Testis (tissue), 2 donors: ENCODE data around the gene RCOR1.

Source experiments
- POLR2A ChIP-seq: fragments of 450-650 bp; IDR thresholded peaks from one replicate; pipeline ENCODE4 v1.6.1; 2017; ENCODE audit warnings: antibody characterized with exemption, mild to moderate bottlenecking, moderate library complexity
- TF ChIP-seq, protein P1 (sequence below), 3 experiments: fragments of 450-650 bp in 2 of 3; fragments of 200-600 bp in 1 of 3; sonication (generic) in 1 of 3; IDR thresholded peaks; one replicate each; pipeline ENCODE4 v1.5.1; 2016 to 2019; ENCODE audit warnings: antibody characterized with exemption in 3 of 3, mild to moderate bottlenecking in 2 of 3, moderate library complexity in 1 of 3

DNA sequence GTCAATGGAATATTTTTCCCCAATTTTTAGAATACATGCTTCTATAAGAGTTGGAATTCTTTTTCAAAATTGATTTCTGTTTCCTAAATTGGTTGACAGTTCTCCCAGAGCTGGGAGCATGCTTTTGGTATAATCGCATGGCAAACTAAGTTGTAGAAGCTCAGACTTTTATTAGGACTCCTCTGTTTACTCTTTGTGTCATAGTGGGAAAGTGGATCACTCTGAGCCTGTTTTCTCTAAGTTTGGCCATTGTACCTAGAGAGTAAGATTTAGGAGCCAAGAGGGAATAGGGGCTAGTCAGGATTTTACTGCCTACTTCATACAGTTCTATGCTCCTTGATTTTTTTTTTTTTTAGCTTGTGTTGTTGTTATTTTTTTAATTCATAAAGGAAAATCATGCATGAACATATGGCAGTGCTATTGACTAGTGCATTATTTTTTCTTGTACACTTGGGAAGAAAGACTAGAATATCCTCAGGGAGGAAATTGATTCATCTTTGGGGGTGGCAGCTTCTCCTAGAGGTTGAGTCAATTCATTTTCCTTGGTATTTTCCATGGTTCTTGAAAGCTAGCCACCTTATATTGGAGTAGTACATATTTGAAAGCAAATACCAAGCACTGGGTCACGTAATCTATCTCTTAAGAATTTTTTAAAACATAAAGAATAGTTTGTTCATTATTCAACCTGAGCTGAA lies 107.1 kb downstream of the RCOR1 start:
- TF ChIP-seq, protein P1, sequence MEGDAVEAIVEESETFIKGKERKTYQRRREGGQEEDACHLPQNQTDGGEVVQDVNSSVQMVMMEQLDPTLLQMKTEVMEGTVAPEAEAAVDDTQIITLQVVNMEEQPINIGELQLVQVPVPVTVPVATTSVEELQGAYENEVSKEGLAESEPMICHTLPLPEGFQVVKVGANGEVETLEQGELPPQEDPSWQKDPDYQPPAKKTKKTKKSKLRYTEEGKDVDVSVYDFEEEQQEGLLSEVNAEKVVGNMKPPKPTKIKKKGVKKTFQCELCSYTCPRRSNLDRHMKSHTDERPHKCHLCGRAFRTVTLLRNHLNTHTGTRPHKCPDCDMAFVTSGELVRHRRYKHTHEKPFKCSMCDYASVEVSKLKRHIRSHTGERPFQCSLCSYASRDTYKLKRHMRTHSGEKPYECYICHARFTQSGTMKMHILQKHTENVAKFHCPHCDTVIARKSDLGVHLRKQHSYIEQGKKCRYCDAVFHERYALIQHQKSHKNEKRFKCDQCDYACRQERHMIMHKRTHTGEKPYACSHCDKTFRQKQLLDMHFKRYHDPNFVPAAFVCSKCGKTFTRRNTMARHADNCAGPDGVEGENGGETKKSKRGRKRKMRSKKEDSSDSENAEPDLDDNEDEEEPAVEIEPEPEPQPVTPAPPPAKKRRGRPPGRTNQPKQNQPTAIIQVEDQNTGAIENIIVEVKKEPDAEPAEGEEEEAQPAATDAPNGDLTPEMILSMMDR (IDR thresholded peaks at IDR 0.05), result no peak
- TF ChIP-seq POLR2A, result no peak
